NCI-H128 (cell line): ENCODE measurements around the gene ZNF783.
"Not testable (repeated sequence)": the region's sequence is repeated elsewhere in the genome, so short reads cannot be mapped to it uniquely, and the experiment has no call there.

Source experiments
- DNase-seq: peaks from one replicate; lab custom pipeline; 2025; ENCODE audit not compliant: unreplicated experiment; lab: John Stamatoyannopoulos, UW

The ZNF783 gene

DNA sequence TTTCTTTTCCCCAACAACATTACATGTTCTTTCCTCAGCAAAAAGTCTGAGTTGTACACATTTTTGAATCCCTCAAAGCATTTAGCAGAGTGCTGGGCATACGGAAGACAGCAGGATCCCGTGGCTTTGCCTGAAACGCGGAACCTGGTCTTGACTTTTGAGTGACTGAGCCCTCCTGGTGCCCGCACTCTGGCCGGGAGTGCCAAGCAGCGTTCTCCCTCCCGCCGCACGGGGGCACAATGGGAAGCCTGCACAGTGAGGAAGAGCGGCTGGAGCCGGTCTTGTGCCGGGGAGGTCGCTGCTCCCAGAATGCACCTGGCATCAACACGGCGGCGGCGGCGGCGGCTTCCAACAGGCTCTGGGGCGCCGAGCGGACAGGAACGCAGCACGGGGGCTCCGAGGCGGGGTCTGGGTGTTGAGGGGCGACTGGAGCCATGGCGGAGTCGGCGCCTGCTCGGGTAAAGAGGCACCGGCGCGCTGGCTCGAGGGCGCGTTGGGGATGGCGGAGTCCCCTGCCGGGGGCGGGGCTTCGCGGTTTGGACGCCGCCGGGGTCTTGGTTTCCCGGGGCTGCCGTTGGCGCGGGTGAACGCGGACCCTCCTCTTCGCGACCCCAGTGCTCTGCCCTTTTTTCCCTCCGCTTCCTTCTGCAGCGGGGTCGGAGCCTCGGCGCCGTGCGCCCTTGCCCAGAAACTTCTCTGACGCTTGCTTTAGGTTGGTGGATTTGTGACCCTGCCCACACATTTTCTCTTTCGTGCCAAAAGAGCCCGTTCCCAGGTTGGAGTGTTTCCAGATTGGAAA lies 22.5 kb upstream of the ZNF783 start, which contains the start of gene ZNF212:
Gene ZNF212 (plus strand): TSS at position 307 of the 799 bp plus-strand sequence. CDS start 128 bp downstream, at position 435.
- DNase-seq, result peak; percentile 76

- DNase-seq, result no peak
These were observed 21.4 kb upstream of the ZNF783 start for GRCh38 chr7:149240637-149241036.

DNA sequence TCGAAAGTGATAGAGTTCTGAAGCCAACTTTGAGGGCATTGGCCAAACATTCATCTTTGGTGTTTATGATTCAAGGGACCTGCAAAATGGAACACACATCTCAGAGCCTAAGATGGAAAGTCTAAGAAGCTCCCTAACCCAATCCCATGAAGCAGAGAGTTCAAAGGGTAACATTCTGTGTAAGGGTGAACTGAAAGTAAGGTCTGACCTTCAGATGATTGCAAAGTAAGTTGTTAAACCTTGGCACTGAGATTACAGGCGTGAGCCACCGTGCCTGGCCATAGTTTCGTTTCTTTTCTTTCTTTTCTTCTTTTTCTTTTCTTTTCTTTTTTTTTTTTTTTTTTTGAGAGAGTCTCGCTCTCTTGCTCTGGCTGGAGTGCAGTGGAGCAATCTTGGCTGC lies 20.3 kb upstream of the ZNF783 start:
- no peak for DNase-seq

DNA sequence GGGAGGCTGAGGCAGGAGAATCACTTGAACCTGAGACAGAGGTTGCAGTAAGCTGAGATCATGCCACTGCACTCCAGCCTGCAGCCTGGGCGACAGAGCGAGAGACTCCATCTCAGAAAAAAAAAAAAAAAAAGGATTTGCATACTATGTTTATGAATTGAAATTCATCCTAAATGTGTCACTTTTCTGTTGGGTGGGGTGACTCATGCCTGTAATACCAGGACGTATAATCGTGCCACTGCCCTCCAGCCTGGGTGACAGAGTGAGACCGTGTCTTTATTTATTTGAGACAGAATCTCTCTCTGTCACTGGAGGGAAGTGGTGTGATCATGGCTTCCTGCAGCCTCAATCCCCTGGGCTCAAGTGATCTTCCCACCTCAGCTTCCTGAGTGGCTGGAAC lies 16.8 kb upstream of the ZNF783 start:
- no peak for DNase-seq

DNA sequence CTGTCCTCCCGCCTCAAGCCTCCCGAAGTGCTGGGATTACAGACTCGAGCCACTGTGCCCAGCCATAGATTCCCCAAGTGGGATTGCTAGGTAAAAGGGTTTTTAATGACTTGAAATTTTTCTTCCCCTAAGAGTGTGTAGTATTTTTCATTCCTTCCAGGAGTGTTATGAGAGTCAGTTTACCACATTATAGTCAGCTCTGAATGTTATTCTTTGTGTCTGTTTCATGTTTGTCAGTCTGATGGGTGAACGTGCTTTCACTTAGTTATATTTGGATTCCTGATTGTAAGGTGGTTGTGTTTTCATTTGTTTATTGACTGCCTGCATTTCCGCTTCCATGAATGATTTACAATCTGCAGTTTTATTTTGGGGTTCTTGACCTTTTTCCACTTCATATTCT lies 16.3 kb upstream of the ZNF783 start:
- DNase-seq, result no peak

DNA sequence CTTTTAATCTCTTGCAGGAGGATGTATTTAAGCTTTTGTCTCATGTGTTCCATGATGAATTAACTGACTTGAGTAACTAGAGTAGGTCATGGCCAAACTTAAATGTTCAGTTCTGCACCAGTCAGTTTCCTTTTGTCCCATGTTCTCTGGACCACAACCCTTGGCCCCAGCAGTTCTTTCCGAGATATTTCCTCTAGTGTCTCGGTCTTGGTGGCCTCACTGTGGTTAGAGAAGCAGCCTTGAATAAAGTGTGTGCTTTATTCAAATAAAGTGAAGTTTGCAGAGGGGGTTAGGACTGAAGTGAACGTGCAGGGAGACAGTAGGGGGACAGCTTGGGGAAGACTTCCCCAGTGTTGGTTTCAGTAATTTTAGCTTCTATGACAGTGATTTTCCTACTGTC lies 13.2 kb upstream of the ZNF783 start:
- DNase-seq, result no peak

- DNase-seq, result not testable (repeated sequence)
These were observed 11.8 kb upstream of the ZNF783 start for GRCh38 chr7:149250151-149250550.

DNA sequence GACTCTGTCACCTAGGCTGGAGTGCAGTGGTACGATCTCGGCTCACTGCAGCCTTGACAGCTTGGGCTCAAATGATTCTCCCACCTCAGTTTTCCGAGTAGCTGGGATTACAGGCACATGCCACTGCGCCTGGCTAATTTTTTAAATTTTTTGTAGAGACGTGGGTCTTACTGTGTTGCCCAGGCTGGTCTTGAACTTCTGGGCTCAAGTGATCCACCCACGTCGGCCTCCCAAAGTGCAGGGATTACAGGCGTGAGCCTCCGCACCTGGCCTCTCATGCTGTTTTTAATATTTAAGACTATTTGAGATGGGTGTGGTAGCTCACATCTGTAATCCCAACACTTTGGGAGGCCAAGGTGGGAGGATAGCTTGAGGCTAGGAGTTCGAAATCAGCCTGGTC lies 10.5 kb upstream of the ZNF783 start:
- DNase-seq, result not testable (repeated sequence)

- no peak for DNase-seq
These were observed 9.6 kb upstream of the ZNF783 start for GRCh38 chr7:149252378-149252777.

DNA sequence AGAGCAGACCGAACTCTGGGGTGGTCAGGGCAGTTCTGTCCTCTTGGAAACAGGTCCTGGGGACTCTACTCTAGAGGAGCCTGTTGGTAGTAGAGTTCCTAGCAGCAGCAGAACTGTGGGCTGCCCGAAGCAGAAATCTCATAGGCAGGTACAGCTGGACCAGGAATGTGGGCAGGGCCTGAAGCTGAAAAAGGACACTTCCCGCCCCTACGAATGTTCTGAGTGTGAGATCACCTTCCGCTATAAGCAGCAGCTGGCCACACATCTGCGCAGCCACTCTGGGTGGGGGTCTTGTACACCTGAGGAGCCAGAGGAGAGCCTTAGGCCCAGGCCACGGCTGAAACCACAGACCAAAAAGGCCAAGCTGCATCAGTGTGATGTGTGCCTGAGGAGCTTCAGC lies 8.3 kb upstream of the ZNF783 start:
- DNase-seq, result no peak

- no peak for DNase-seq
These were observed 7.7 kb upstream of the ZNF783 start for GRCh38 chr7:149254181-149254858.

GRCh38 chr7:149255174-149255573 lies 6.8 kb upstream of the ZNF783 start:
- no peak for DNase-seq

DNA sequence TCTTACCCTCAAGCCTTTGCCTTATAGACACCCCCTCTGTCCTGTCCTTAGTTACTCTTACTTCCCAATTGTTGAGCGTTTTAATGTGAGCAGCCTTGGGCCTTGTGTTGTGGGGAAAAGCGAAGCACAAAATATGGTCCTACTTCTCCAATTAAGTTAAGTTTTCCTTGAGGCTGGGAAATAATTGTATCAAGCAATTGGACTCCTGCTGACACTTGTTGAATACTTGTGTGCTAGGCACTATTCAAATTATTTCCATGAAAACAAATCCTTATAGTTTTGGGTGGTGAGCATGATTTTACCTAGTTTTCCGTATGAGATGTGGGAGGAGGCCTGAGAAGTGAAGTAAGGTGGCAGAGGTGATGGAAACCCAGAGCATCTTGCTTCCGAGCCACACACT lies 5.4 kb upstream of the ZNF783 start:
- DNase-seq, result no peak

- no peak for DNase-seq
These were observed 4.8 kb upstream of the ZNF783 start for GRCh38 chr7:149257146-149257545.

GRCh38 chr7:149261316-149261828 lies 624 bp upstream of the ZNF783 start:
- no peak for DNase-seq

DNA sequence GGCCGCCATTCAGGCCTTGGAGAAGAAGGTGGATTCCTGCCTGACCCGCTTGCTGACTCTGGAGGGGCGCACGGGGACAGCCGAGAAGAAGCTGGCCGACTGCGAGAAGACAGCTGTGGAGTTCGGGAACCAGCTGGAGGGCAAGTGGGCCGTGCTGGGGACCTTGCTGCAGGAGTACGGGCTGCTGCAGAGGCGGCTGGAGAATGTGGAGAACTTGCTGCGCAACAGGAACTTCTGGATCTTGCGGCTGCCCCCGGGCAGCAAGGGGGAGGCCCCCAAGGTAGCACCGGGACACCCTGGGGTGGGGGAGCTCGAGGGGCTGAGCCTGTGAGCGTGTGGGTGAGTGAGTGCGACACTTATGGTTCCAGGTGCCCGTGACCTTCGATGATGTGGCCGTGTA lies 4.5 kb downstream of the ZNF783 start:
- DNase-seq, result no peak

DNA sequence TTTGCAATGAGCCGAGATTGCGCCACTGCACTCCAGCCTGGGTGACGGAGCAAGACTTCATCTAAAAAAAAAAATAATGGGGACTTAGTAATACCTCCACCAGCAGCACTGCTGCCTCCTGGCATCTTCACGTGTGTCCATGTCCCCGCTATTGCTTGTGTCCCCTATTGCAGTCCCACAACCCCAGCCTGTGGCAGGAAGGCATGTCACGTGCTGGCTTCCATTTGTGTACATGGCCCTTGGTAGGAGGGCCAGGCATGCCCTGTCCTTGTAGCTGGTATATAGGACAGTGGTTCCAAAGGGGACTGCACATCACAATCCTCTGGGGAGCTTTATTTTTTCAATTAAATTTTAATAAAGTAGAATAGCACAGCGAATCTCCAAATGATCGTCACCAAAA lies 5.7 kb downstream of the ZNF783 start:
- DNase-seq, result no peak

GRCh38 chr7:149274424-149274823 lies 12.4 kb downstream of the ZNF783 start:
- DNase-seq, result not testable (repeated sequence)

- DNase-seq, result no peak
These were observed 15.9 kb downstream of the ZNF783 start for GRCh38 chr7:149277871-149278270.

DNA sequence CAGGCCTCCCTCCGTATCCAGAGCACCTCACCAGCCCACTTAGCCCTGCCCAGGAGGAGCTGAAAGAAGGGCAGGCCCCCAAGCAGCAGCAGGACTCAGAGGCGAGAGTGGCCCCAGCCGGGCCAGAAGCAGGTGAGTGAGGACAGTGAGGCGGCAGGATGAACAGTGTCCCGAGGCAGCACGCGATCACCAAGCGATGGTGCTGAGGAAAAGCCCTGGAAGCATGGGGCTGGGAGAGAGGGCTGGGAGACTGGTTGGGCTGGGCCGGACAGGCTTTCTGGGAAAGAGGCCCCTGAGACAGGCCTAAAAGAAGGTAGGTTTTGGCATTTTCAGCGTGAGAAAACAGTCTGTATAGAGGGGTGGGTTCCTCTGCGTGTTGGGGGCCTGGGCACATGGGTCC lies 16.4 kb downstream of the ZNF783 start:
- no peak for DNase-seq

DNA sequence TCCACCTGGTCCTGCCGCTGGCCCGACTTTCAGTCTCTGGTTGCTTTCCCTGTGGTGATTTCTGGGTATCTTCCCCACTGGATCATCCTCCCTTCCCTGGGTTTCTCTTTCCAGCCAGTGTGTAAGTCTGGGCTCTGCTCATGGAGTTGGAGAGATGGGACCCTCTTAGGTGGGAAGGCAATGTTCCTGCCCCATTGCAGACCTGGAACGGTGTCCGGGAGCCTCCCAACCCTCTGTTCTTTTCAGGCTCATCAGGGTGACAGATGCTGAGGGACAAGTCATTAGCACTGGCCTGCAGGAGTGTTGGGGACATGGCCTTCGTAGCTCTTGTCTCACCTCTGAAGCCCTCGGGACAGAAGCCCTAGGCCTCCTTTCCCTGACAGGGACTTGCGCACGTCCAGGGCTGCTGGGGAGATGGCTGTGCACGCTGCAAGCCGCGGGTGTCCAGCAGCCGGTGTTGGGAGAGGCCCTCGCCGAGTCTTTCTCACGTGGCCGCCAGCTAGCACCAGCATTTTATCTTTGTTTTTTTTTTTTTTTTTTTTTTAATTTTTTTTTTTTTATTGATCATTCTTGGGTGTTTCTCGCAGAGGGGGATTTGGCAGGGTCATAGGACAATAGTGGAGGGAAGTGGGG lies 17.2 kb downstream of the ZNF783 start:
- DNase-seq, result no peak

GRCh38 chr7:149280151-149280550 lies 18.2 kb downstream of the ZNF783 start:
- no peak for DNase-seq
